ENCODE results near the gene RETNLB. TPM values are rescaled to one million over a fixed set of nuclear protein-coding genes. Genes with fewer than 3 reads are reported as not detected.

The RETNLB gene
- not detected in 5 replicates for total RNA-seq (2022; extraction: Qiagen RNA extraction)

DNA sequence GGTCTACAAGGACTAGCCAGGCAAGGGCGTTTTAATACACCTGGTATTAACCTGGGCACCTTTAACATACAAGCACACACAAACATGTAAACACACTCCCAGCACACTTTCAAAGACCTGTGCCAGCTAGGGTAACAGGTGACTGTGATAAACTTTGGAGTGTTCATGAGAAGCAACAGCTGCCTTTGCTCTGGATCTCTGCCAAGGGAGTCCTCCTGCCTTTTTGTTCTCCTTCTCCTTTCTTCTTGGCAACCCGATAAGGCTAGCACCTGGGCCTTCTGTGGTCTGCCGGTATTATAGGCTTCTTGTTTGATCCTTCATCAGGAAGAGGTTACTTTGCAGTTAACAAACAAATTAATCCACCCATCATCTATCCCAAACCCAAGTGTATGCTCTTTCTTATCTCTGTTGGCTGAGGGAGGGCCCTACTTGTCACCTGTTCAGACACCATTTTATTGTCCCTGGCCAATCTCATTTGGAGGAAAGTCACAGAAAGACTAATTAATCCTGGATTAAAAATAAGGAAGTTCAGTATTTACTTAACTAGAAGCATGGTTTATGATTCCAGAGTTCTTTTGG lies at the start of gene RETNLB:
RETNLB (minus strand) TSS at position 7 of the 579 bp plus-strand sequence. CDS start 225 bp downstream, outside the sequence.

Other genes starting within 250 kb of the RETNLB start
- gene MYH15, start 246.8 kb downstream of the RETNLB start, total RNA-seq (2022; extraction: Qiagen RNA extraction), result 0.08 to 0.16 TPM (median 0.14 TPM) in 5 replicates
- gene CIP2A, start 168.0 kb downstream of the RETNLB start, total RNA-seq (2022; extraction: Qiagen RNA extraction), result 14.3 to 22.8 TPM (median 18.9 TPM) in 5 replicates
- 3.5 to 4.4 TPM (median 4.1 TPM) in 5 replicates for gene DZIP3, start 167.7 kb downstream of the RETNLB start, total RNA-seq (2022; extraction: Qiagen RNA extraction)
- not detected in 5 replicates for gene TRAT1, start 65.4 kb upstream of the RETNLB start, total RNA-seq (2022; extraction: Qiagen RNA extraction)
- gene GUCA1C, start 196.5 kb upstream of the RETNLB start, total RNA-seq (2022; extraction: Qiagen RNA extraction), result not detected in 5 replicates